Measurements from ENCODE around the gene PDPN.

PDPN gene

DNA sequence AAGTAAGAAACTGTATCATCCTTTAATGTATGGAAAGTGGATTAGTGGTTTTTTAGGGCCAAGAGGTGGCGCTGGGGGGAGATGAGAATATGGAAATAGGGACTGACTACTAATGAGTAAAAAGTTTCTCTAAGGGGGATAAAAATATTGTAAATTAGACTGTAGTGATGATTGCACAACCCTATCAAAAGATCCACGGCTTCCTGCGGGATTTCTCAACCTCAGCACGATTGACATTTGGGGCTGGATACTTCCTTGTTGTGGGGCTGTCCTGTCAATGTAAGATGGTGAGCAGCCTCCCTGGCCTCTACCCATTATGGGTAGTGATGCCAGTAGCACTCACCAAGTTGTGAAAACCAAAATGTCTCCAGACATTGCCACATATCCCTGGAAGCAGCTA lies 80.3 kb downstream of the PDPN start:
- Histone ChIP-seq H3K9ac (ENCODE audit: low read length) (no peak overlapping the region), H3K4me1 (ENCODE audit: control insufficient read depth, insufficient read depth, low read length) (no peaks in the 10 kb centered on the region), H3K36me3 (ENCODE audit: control insufficient read depth, insufficient read depth, low read length) (no peaks in the 10 kb centered on the region), H3K27me3 (ENCODE audit: control insufficient read depth, insufficient read depth, low read length) (no peaks in the 10 kb centered on the region), H3K9me3 (ENCODE audit: control insufficient read depth, low read length) (no peaks in the 10 kb centered on the region), H3K4me3 (ENCODE audit: low read length) (no peak overlapping the region)

DNA sequence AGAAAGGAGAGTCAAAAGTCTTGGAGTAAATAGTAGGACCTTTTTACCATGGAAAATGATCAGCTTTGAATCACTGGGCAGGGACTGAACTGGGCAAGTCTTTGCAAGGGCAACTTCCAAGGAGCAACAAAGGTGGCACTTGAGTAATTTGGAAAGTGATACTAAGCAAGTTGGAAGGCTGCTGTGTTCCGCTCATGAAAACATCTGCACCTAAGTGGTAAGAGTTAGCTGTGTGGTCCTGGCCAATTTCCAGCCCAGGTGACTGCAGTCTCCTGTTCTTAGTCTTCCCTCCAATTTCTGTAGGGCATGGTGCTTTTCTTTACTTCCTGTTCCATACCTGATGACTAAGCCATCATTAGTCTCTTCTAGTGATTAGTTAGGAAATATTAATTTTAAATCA lies 80.8 kb downstream of the PDPN start:
- Histone ChIP-seq H3K9ac (ENCODE audit: low read length) (no peak overlapping the region), H3K27me3 (ENCODE audit: control insufficient read depth, insufficient read depth, low read length) (no peaks in the 10 kb centered on the region), H3K4me1 (ENCODE audit: control insufficient read depth, insufficient read depth, low read length) (no peaks in the 10 kb centered on the region)

DNA sequence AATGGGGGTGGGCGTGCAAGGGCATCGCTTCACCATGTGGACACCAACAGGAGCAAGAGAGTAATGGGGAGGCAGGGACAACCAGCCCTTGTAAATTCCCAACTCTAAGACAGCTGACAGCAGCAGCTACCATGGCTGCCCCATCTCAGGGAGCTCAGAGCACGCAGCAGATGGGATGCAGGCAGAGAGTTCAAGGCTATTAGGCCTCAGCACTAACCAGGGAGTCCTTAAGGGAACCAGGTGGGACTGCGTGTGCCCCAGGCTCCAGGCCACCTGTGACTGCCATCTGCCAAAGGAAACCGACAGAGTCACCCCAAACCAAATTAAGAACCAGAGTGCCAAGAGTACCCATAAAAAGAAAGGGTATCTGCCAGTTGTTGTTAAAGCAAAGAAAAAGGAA lies 82.7 kb downstream of the PDPN start:
- Histone ChIP-seq H3K27me3 (ENCODE audit: control insufficient read depth, insufficient read depth, low read length) (no peaks in the 10 kb centered on the region), H3K9me3 (ENCODE audit: control insufficient read depth, low read length) (no peaks in the 10 kb centered on the region), H3K4me1 (ENCODE audit: control insufficient read depth, insufficient read depth, low read length) (no peaks in the 10 kb centered on the region), H3K4me3 (ENCODE audit: low read length) (no peak overlapping the region), H3K9ac (ENCODE audit: low read length) (no peak overlapping the region), H3K36me3 (ENCODE audit: control insufficient read depth, insufficient read depth, low read length) (no peaks in the 10 kb centered on the region)

More for the DNA sequence above, 80.8 kb downstream of the PDPN start:
- H3K9me3 ChIP-seq (ENCODE audit: control insufficient read depth, low read length), result no peaks in the 10 kb centered on the region
- H3K36me3 ChIP-seq (ENCODE audit: control insufficient read depth, insufficient read depth, low read length), result no peaks in the 10 kb centered on the region
- H3K4me3 ChIP-seq (ENCODE audit: low read length), result no peak overlapping the region
